Raji (cell line): ENCODE results near the gene FAM3A.

Experiments used
- POLR2A ChIP-seq: IDR thresholded peaks from 2 replicates; pipeline ENCODE4 v1.6.1; 2011; ENCODE audit warnings: low read depth, low read length, control low read depth; ENCODE audit not compliant: insufficient read depth

FAM3A gene

GRCh38 chrX:154487518-154488290 is 28.3 kb downstream of the FAM3A start:
- TF ChIP-seq POLR2A = no peak

GRCh38 chrX:154486396-154487207 is 29.4 kb downstream of the FAM3A start, which contains the start of gene UBL4A:
TSS of gene UBL4A (minus strand) at chrX:154486615. CDS start at chrX:154486584, 31 bp downstream.
- peak; percentile 60 for TF ChIP-seq POLR2A

GRCh38 chrX:154486052-154486395 is 30.0 kb downstream of the FAM3A start:
- TF ChIP-seq POLR2A = no peak

- TF ChIP-seq POLR2A = no peak
Measured at GRCh38 chrX:154485150-154486051, 30.6 kb downstream of the FAM3A start.

GRCh38 chrX:154484255-154485149 is 31.5 kb downstream of the FAM3A start:
- TF ChIP-seq POLR2A = no peak

- 0 out of 2 replicates have a peak, but pooled peaks have one; percentile 26 for TF ChIP-seq POLR2A
Measured at GRCh38 chrX:154483325-154483724, 32.7 kb downstream of the FAM3A start.

GRCh38 chrX:154482786-154483185 is 33.2 kb downstream of the FAM3A start:
- TF ChIP-seq POLR2A = no peak

GRCh38 chrX:154481911-154482601 is 34.0 kb downstream of the FAM3A start:
- no peak for TF ChIP-seq POLR2A

GRCh38 chrX:154481195-154481594 is 34.8 kb downstream of the FAM3A start:
- TF ChIP-seq POLR2A = no peak

GRCh38 chrX:154478728-154479622 is 37.1 kb downstream of the FAM3A start, which contains the start of gene LAGE3:
TSS of gene LAGE3 (minus strand) at chrX:154479281. CDS start at chrX:154478915, 366 bp downstream.
- peak; percentile 65 for TF ChIP-seq POLR2A

- no peak for TF ChIP-seq POLR2A
Measured at GRCh38 chrX:154477891-154478477, 38.0 kb downstream of the FAM3A start.

- no peak for TF ChIP-seq POLR2A
Measured at GRCh38 chrX:154476821-154477220, 39.2 kb downstream of the FAM3A start.
